SJSA1 (cell line): ENCODE results near the gene B4GALNT3. TPM values are rescaled to one million over a fixed set of nuclear protein-coding genes. Genes with fewer than 3 reads are reported as not detected.
A peak's percentile ranks its signal among the peaks of the same experiment; 100 is the strongest.
"Not testable (repeated sequence)": the region's sequence is repeated elsewhere in the genome, so short reads cannot be mapped to it uniquely, and the experiment has no call there.

Experiments used
- DNase-seq, 2 experiments: peaks; one replicate each; pipeline ENCODE4 v3.0.0-alpha.2; 2015 to 2020; ENCODE audit warnings: low spot score in 2 of 2, low read depth in 1 of 2
- H3K27ac ChIP-seq: fragments of 250-450 bp; sonication (Bioruptor Pico); 2 replicates; pipeline ENCODE4 v1.5.1; 2020; ENCODE audit warnings: mild to moderate bottlenecking, moderate library complexity
- H3K27me3 ChIP-seq: fragments of 250-450 bp; sonication (Bioruptor Pico); replicated peaks from 2 replicates; pipeline ENCODE4 v1.5.1; 2020; ENCODE audit warnings: mild to moderate bottlenecking, moderate library complexity
- H3K36me3 ChIP-seq: fragments of 250-450 bp; sonication (Bioruptor Pico); 2 replicates; pipeline ENCODE4 v1.5.1; 2020; ENCODE audit warnings: mild to moderate bottlenecking
- H3K4me1 ChIP-seq: fragments of 250-450 bp; sonication (Bioruptor Pico); replicated peaks from 2 replicates; pipeline ENCODE4 v1.6.1; 2021; ENCODE audit warnings: mild to moderate bottlenecking
- H3K4me3 ChIP-seq: fragments of 250-450 bp; sonication (Bioruptor Pico); 2 replicates; pipeline ENCODE4 v1.5.1; 2020; ENCODE audit warnings: mild to moderate bottlenecking
- H3K9me3 ChIP-seq: fragments of 250-450 bp; sonication (Bioruptor Pico); replicated peaks from 2 replicates; pipeline ENCODE4 v1.5.1; 2020; ENCODE audit warnings: mild to moderate bottlenecking
- total RNA-seq: library from RNA; depleted of rRNA; stranded (reverse); fragments of >200 nt; shearing (Covaris generic); gene quantifications from 2 replicates; pipeline ENCODE4 v1.2.3, GENCODE V29; 2014; rRNA removed

B4GALNT3 gene
- total RNA-seq = not detected in 2 replicates

GRCh38 chr12:459430-460258, at the start of gene B4GALNT3:
TSS of gene B4GALNT3 (plus strand) at chr12:459939. CDS start at chr12:460377, 438 bp downstream.
- Histone ChIP-seq H3K27ac (no peak within 1 kb of the TSS), H3K4me1 (peaks cover 4% of the 10 kb centered on the region), H3K36me3 (no peaks in the 10 kb centered on the region), H3K27me3 (peaks cover 91% of the 10 kb centered on the region), H3K4me3 (peak within 1 kb of the TSS; percentile 27), H3K9me3 (peaks cover 2% of the 10 kb centered on the region)
- DNase-seq = no peak

- Histone ChIP-seq H3K9me3 (no peaks in the 10 kb centered on the region; the same call in 1 of the 2 replicates), H3K27me3 (no peaks in the 10 kb centered on the region), H3K27ac (no peak overlapping the region), H3K4me3 (no peak overlapping the region), H3K36me3 (peaks cover 58% of the 10 kb centered on the region), H3K4me1 (no peaks in the 10 kb centered on the region)
- no peak for DNase-seq
Observed at GRCh38 chr12:414859-415258, 44.9 kb upstream of the B4GALNT3 start.

- Histone ChIP-seq H3K27ac (no peak overlapping the region), H3K4me1 (no peaks in the 10 kb centered on the region), H3K27me3 (no peaks in the 10 kb centered on the region), H3K9me3 (no peaks in the 10 kb centered on the region; the same call in 1 of the 2 replicates), H3K4me3 (no peak overlapping the region), H3K36me3 (peaks cover 52% of the 10 kb centered on the region)
- no peak for DNase-seq
Observed at GRCh38 chr12:418432-418831, 41.3 kb upstream of the B4GALNT3 start.

GRCh38 chr12:422526-422925, 37.2 kb upstream of the B4GALNT3 start:
- no peak for DNase-seq
- peaks cover 31% of the 10 kb centered on the region for H3K36me3 ChIP-seq
- H3K4me1 ChIP-seq = no peaks in the 10 kb centered on the region
- no peak overlapping the region for H3K27ac ChIP-seq
- no peak overlapping the region for H3K4me3 ChIP-seq
- H3K27me3 ChIP-seq = no peaks in the 10 kb centered on the region
- H3K9me3 ChIP-seq = no peaks in the 10 kb centered on the region; the same call in 1 of the 2 replicates

DNA sequence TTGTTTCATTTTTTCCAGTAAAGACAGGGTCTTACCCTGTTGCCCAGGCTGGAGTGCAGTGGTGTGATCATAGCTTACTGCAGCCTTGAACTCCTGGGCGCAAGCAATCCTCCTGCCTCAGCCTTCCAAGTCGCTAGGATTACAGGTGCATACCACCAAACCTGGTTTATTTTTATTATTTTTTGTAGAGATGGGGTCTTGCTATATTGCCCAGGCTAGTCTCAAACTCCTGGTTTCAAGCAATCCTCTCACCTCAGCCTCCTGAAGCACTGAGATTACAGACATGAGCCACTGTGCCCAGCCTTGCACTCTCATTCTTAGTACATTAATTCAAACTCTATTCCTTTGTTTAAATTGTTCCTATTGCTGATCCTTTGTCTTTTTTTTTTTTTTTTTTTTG, 24.0 kb upstream of the B4GALNT3 start:
- H3K36me3 ChIP-seq = peaks cover 59% of the 10 kb centered on the region
- H3K9me3 ChIP-seq, H3K4me3 ChIP-seq, H3K27ac ChIP-seq, DNase-seq, H3K4me1 ChIP-seq, H3K27me3 ChIP-seq: not testable (repeated sequence)

DNA sequence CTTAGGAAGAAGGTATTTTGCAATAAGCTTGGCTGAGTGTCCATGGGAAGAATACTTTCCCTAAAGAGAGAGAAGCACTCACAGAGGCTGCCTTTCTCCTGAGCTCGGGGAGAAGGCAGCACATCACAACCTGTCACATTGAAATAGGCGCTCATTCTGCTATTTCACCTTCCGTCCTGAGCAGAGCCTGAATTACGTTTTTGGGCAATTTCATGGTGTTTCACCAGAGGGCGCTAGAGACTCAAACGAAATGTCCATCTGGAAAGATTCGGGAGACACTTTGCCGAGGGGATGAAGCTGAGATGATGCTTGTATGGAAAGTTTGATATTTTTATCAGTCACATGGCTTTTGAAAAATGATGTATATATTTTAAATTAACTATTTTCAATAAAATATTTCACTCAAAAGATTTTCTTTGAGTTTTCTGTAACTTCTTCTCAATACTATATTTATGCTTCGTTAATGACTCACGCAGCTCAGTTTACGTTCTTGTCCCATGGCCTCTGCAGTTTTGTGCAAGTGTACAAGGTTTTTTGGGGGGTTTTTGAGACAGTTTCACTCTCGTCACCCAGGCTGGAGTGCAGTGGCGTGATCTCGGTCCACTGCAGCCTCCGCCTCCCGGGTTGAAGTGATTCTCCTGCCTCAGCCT, 17.4 kb upstream of the B4GALNT3 start:
- Histone ChIP-seq H3K27ac (no peak overlapping the region), H3K4me3 (no peak overlapping the region), H3K36me3 (peaks cover 22% of the 10 kb centered on the region), H3K9me3 (no peaks in the 10 kb centered on the region), H3K27me3 (no peaks in the 10 kb centered on the region; the same call in 1 of the 2 replicates), H3K4me1 (no peaks in the 10 kb centered on the region)
- DNase-seq = peak in 1 of 2 experiments; percentile 46

DNA sequence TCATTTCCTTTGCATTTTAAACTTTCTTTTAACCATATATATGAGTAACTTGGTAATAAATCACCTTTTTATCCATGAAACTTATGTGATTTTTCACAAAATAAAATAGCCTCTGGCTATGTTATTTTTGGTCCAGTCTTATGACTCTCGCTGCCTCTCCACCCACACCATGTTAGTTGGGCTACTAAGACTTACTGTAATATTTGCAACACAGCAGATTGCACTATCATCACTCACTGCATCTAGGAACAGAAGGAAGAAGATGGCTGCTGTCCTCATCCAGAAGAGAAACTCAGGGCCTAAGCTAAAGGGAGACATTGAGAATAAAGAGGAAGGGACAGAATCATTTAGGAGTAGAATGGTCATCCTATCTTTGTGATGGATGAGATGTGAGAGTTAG, 12.6 kb upstream of the B4GALNT3 start:
- H3K27me3 ChIP-seq = peaks cover 8% of the 10 kb centered on the region
- no peak for DNase-seq
- no peak overlapping the region for H3K27ac ChIP-seq
- H3K4me1 ChIP-seq = no peaks in the 10 kb centered on the region
- H3K4me3 ChIP-seq = no peak overlapping the region
- 0 out of 2 replicates have a peak, but pooled peaks cover under 1% of the 10 kb centered on the region for H3K36me3 ChIP-seq
- no peaks in the 10 kb centered on the region for H3K9me3 ChIP-seq

- H3K4me1 ChIP-seq = no peaks in the 10 kb centered on the region
- no peaks in the 10 kb centered on the region for H3K36me3 ChIP-seq
- H3K27ac ChIP-seq = no peak overlapping the region
Observed at GRCh38 chr12:449203-449602, 10.5 kb upstream of the B4GALNT3 start.

DNA sequence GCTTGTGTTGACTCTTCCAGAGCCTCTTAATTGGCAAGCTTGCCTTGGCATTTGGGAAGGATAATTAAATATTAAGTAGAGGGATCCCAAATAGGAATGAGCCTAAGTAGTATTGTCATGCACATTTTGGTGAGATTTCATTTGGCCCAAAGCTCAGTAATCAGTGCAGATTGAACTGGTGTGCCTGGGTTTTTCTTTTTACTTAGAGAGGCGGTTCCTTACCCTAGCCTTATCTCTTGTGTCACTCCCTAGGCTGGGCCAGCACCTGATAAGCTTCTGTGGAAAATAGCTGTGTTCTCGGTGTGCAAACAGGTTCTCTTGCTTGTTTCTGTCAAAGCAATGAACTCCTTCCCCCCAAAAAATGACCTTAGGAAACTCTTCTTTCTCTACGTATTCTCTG, 9.3 kb upstream of the B4GALNT3 start:
- Histone ChIP-seq H3K27ac (no peak overlapping the region), H3K27me3 (peaks cover 15% of the 10 kb centered on the region), H3K4me1 (no peaks in the 10 kb centered on the region), H3K4me3 (no peak overlapping the region), H3K36me3 (no peaks in the 10 kb centered on the region), H3K9me3 (peaks cover 8% of the 10 kb centered on the region)
- no peak for DNase-seq

More at GRCh38 chr12:449203-449602, 10.5 kb upstream of the B4GALNT3 start:
- H3K27me3 ChIP-seq = peaks cover 8% of the 10 kb centered on the region
- peaks cover 3% of the 10 kb centered on the region for H3K9me3 ChIP-seq
- H3K4me3 ChIP-seq = no peak overlapping the region
- no peak for DNase-seq

DNA sequence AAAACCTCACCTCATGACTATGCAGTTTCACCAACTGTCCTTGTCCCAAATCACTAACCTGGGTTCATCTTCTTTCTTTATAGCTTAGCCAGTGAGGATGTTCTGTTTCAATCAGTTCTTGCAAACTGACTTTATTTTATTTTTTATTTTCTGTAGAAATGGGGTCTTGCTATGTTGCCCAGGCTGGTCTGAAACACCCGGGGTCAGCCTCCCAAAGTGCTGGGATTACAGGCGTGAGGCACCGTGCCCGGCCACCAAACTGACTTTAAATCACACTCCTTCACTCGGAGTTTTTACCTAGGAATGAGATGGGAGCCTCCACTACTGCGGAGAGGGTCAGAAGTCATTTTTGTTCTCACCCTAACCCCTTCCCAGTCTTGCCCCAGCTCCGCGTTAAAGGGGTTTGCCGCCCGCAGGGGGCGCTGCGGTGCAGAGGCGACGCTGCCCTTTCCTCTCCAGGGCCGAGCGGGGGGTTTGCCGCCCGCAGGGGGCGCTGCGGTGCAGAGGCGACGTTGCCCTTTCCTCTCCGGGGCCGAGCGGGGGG, 7.0 kb upstream of the B4GALNT3 start:
- H3K27ac ChIP-seq = no peak overlapping the region
- peaks cover 37% of the 10 kb centered on the region for H3K27me3 ChIP-seq
- H3K4me1 ChIP-seq = no peaks in the 10 kb centered on the region
- H3K36me3 ChIP-seq = no peaks in the 10 kb centered on the region
- H3K9me3 ChIP-seq = peaks cover 8% of the 10 kb centered on the region
- DNase-seq = no peak
- H3K4me3 ChIP-seq = no peak overlapping the region

- Histone ChIP-seq H3K36me3 (no peaks in the 10 kb centered on the region), H3K4me1 (peaks cover 4% of the 10 kb centered on the region), H3K4me3 (no peak overlapping the region), H3K27me3 (peaks cover 48% of the 10 kb centered on the region), H3K9me3 (peaks cover 8% of the 10 kb centered on the region), H3K27ac (no peak overlapping the region)
- no peak for DNase-seq
Observed at GRCh38 chr12:454833-455232, 4.9 kb upstream of the B4GALNT3 start.

DNA sequence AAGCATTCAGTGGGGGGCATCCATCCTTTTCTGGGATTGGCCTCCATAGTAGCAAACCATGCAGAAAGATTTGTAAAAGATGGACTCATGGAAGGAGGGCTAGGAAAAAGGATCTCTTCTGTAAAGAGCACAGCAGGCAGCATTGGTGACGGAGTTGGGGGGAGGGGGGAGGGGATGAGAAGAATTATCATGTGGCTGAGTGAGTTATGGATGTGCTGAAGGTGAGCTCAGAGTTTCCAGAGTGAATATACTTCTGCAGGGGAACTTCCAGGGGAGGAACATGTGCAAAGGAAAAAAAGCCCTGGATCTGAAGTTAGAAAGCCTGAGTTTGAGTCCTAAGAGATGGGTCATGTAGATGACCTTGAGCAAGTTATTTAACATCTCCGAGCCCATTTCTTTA, 3.9 kb upstream of the B4GALNT3 start:
- H3K9me3 ChIP-seq = peaks cover 8% of the 10 kb centered on the region
- DNase-seq = no peak
- no peaks in the 10 kb centered on the region for H3K36me3 ChIP-seq
- H3K27ac ChIP-seq = no peak overlapping the region
- peaks cover 54% of the 10 kb centered on the region for H3K27me3 ChIP-seq
- H3K4me3 ChIP-seq = no peak overlapping the region
- peaks cover 4% of the 10 kb centered on the region for H3K4me1 ChIP-seq

GRCh38 chr12:457676-458075, 2.1 kb upstream of the B4GALNT3 start:
- DNase-seq = no peak
- no peak overlapping the region for H3K27ac ChIP-seq
- H3K27me3 ChIP-seq = peaks cover 72% of the 10 kb centered on the region
- peaks cover 4% of the 10 kb centered on the region for H3K4me1 ChIP-seq
- H3K4me3 ChIP-seq = no peak overlapping the region
- H3K9me3 ChIP-seq = peaks cover 8% of the 10 kb centered on the region
- no peaks in the 10 kb centered on the region for H3K36me3 ChIP-seq

GRCh38 chr12:459050-459429, 699 bp upstream of the B4GALNT3 start:
- peaks cover 5% of the 10 kb centered on the region for H3K9me3 ChIP-seq
- H3K27me3 ChIP-seq = peaks cover 85% of the 10 kb centered on the region
- no peak overlapping the region for H3K27ac ChIP-seq
- H3K4me1 ChIP-seq = peaks cover 4% of the 10 kb centered on the region
- H3K36me3 ChIP-seq = no peaks in the 10 kb centered on the region
- DNase-seq = no peak
- H3K4me3 ChIP-seq = no peak overlapping the region
